IMR-90 (cell line): ENCODE data around the gene SNX32.

ENCODE experiments used
- CEBPB ChIP-seq: IDR thresholded peaks from 2 replicates; pipeline ENCODE4 v1.6.1; 2012; ENCODE audit warnings: low read depth, low read length, improper control_type of control experiment
- FOS ChIP-seq: fragments of 150-350 bp; IDR thresholded peaks from 2 replicates; pipeline ENCODE4 v1.6.1; 2016; ENCODE audit warnings: low read depth, low read length
- POLR2A ChIP-seq: IDR thresholded peaks from 2 replicates; pipeline ENCODE4 v1.6.1; 2012; ENCODE audit warnings: mild to moderate bottlenecking, low read depth, low read length
- RCOR1 ChIP-seq: IDR thresholded peaks from 2 replicates; pipeline ENCODE4 v1.6.1; 2012; ENCODE audit warnings: mild to moderate bottlenecking, low read length, improper control_type of control experiment; ENCODE audit not compliant: insufficient replicate concordance
- SMC3 ChIP-seq: fragments of 150-350 bp; IDR thresholded peaks from 2 replicates; pipeline ENCODE4 v1.6.1; 2016; ENCODE audit warnings: low read depth, mild to moderate bottlenecking, antibody characterized with exemption, low read length, moderate library complexity
- TF ChIP-seq, protein P1 (sequence below): conservative IDR thresholded peaks from 2 replicates; pipeline ENCODE4 v1.5.1; 2012; ENCODE audit warnings: mild to moderate bottlenecking, low read depth, low read length, improper control_type of control experiment
- TF ChIP-seq, protein P2 (sequence below): fragments of 150-350 bp; IDR thresholded peaks from 2 replicates; pipeline ENCODE4 v1.6.1; 2016; ENCODE audit warnings: low read depth, mild to moderate bottlenecking, low read length, moderate library complexity, borderline replicate concordance
- TF ChIP-seq, protein P3 (sequence below): fragments of 150-350 bp; IDR thresholded peaks from 2 replicates; pipeline ENCODE4 v1.6.1; 2017; ENCODE audit warnings: mild to moderate bottlenecking, antibody characterized with exemption, low read length, low read depth

DNA sequence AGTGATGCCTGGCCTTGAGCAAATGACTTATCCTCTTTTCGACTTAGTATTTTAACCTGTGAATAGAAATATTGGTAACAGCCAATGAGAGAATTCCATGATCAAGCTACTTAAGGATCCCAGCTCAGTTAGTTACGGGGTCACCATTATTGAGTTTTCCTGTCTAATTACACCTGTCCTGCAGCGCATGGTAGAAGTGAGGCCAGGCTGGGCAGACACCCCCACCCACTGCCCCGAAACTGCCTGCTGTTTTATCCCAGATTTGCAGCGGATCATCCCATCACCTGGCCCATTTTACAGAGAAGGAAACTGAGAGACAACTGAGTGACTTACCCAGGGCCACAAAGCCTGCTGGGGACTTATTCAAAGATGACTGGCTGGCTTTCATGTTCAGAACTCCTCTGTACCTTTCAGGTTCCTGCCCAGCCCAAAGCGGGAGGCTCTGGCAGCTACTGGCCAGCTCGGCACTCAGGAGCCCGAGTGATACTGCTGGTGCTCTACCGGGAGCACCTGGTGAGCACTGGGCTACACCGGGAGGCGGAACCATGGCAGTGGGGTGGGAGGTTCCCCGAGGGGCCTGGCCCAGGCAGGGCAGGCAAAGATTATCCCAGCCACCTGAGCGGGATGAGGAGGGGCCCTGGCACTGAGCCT lies 27.9 kb downstream of the SNX32 start:
- TF ChIP-seq SMC3 (no peak), FOS (no peak), POLR2A (no peak), RCOR1 (no peak), CEBPB (no peak)
- TF ChIP-seq, protein P1, sequence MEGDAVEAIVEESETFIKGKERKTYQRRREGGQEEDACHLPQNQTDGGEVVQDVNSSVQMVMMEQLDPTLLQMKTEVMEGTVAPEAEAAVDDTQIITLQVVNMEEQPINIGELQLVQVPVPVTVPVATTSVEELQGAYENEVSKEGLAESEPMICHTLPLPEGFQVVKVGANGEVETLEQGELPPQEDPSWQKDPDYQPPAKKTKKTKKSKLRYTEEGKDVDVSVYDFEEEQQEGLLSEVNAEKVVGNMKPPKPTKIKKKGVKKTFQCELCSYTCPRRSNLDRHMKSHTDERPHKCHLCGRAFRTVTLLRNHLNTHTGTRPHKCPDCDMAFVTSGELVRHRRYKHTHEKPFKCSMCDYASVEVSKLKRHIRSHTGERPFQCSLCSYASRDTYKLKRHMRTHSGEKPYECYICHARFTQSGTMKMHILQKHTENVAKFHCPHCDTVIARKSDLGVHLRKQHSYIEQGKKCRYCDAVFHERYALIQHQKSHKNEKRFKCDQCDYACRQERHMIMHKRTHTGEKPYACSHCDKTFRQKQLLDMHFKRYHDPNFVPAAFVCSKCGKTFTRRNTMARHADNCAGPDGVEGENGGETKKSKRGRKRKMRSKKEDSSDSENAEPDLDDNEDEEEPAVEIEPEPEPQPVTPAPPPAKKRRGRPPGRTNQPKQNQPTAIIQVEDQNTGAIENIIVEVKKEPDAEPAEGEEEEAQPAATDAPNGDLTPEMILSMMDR, result no peak
- TF ChIP-seq, protein P2, sequence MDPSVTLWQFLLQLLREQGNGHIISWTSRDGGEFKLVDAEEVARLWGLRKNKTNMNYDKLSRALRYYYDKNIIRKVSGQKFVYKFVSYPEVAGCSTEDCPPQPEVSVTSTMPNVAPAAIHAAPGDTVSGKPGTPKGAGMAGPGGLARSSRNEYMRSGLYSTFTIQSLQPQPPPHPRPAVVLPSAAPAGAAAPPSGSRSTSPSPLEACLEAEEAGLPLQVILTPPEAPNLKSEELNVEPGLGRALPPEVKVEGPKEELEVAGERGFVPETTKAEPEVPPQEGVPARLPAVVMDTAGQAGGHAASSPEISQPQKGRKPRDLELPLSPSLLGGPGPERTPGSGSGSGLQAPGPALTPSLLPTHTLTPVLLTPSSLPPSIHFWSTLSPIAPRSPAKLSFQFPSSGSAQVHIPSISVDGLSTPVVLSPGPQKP, result no peak
- TF ChIP-seq, protein P3, sequence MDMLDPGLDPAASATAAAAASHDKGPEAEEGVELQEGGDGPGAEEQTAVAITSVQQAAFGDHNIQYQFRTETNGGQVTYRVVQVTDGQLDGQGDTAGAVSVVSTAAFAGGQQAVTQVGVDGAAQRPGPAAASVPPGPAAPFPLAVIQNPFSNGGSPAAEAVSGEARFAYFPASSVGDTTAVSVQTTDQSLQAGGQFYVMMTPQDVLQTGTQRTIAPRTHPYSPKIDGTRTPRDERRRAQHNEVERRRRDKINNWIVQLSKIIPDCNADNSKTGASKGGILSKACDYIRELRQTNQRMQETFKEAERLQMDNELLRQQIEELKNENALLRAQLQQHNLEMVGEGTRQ, result no peak
